ENCODE data around the gene FAM107B.

- no peak for TF ChIP-seq POLR2AphosphoS5 (IDR thresholded peaks at IDR 0.05; ENCODE audit: low read depth, low read length)
- TF ChIP-seq FOXP2 (optimal IDR thresholded peaks at IDR 0.05; ENCODE audit: borderline replicate concordance, extremely low read depth, extremely low read length, insufficient read depth), result no peak
- no peak for TF ChIP-seq TAF1 (IDR thresholded peaks at IDR 0.05; ENCODE audit: borderline replicate concordance, insufficient read depth, low read length)
- TF ChIP-seq REST (IDR thresholded peaks at IDR 0.05; ENCODE audit: insufficient read depth in 1 of 2, low read depth in 2 of 2, low read length in 2 of 2), result no peak
Measured at GRCh38 chr10:14648005-14648765, 126.5 kb downstream of the FAM107B start.

All from PFSK-1 (cell line).